HG03135 (cell line): ENCODE results near the gene GRIK3.
"Not testable (repeated sequence)": the region's sequence is repeated elsewhere in the genome, so short reads cannot be mapped to it uniquely, and the experiment has no call there.

ENCODE experiments used
- ATAC-seq: cut with Tn5 transposase; IDR thresholded peaks from one replicate; pipeline ENCODE4 v1.9.1; 2021; ENCODE audit warnings: mild to moderate bottlenecking, moderate library complexity; ENCODE audit not compliant: unreplicated experiment

Gene GRIK3

DNA sequence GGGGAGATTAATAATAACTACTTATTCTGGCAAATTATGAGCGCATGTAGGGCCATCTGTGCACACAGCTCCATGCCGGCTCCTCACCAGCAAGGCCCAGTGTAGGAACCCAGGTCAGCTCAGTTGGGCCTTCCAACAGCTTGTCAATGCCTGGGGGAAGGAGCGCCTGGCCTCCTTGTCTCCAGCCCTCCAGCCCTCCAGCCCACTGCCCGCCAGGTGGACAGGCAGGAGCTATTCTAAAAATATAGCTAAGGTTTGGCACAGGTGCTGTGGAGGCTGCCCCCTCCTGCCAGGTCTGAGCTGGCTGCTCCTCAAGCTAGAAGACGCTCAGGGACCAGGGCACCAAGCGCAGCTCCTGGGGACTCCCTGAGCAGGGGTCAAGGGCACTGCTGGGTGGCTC lies 85.7 kb downstream of the GRIK3 start:
- no peak for ATAC-seq

GRCh38 chr1:36948147-36948546 lies 86.2 kb downstream of the GRIK3 start:
- ATAC-seq, result no peak

- ATAC-seq, result no peak
Measured at GRCh38 chr1:36947384-36947783, 86.9 kb downstream of the GRIK3 start.

DNA sequence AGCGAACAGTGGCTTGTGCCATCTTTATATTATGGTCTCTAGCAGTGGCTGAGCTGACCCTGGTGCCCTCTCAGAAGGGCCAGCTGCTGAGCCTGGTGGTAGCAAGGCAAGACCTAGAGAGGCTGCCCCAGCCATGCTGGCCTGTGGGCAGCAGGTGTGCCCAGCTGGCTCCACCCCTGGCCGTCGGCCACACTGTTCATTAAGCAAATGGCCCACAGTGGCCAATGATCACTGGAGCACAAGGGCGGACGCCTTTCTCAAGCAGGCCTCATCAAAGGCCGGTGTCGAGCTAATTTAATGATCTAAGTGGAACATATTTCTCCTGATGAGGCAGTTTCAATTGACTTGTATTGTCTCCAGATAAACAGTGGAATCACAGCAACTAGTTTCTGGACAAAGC lies 89.4 kb downstream of the GRIK3 start:
- ATAC-seq, result no peak

DNA sequence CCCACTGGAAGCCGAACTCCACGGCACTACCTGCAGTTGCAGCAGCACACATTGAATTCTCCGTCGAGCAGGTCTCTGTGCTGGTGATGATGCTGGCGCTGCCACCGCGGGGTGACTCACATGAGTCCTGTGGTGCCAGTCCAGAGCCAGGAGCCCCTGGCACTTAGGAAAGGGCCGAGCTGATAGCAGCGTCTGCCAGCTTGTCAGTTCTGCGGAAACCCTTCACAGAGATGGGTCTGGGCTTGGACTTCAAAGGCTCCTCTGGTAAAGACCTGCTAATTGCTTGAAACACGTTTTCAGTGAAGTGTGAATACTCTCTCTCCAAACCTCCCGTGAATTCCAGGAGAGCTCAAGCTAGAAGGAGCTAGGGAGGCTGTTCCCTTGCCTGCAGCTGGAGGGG lies 92.2 kb downstream of the GRIK3 start:
- ATAC-seq, result no peak

GRCh38 chr1:36941316-36941978 lies 92.9 kb downstream of the GRIK3 start:
- ATAC-seq, result no peak

DNA sequence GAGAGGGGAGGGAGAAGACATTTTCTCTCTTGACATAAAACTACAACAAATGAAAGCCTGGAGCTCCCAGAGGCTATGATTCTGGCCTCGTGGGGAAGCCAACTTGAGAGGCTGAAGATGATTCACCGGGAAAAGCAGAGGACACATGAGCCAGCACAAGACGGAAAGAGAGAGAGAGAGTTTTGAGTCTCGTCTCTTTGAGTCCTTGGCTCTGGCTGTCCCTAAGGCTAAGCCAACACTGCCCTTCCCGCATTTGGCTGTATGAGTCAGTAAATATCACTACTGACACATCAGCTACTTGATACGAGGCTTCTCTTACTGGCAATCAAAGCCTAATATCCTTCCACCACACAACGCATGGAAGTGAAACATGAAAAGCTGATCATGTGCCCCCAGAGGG lies 95.5 kb downstream of the GRIK3 start:
- ATAC-seq, result no peak

DNA sequence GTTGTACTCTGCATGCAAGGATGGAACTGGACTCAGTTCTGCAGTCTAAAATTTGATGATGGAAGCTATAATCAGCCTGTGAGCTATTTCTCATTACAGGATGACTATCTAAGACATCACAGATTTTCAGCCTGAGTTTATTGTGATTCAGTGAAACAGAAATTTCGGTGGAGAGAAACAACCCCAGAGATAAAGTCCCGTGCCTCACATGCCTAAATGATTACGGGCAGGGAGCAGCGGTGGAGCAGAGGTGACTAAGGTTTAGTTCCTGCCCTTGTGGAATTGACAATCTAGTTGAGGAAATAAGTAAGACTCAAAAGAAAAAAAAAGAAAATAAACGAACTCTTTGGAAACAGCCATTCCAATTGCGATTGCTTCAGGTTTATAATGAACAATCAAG lies 96.9 kb downstream of the GRIK3 start:
- no peak for ATAC-seq

DNA sequence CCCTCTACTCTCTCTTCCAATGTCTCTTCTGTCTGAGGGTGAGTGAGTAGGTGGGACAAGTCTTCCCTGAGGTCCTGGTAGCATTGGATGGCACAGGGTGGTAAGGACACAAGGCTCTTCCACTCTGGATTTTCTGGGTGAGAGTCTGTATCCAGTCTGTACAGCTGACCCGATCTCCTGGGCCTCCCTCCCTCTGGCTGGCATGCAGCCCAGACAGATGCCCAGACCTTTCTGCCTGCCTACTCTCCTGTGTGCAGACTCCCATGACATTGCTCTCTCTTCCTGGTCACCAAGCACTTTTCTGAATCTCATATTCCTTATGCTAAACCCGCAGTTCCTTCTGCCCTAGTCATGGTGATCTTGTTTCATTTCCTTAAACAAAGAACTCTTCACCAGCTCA lies 100.3 kb downstream of the GRIK3 start:
- ATAC-seq, result no peak

DNA sequence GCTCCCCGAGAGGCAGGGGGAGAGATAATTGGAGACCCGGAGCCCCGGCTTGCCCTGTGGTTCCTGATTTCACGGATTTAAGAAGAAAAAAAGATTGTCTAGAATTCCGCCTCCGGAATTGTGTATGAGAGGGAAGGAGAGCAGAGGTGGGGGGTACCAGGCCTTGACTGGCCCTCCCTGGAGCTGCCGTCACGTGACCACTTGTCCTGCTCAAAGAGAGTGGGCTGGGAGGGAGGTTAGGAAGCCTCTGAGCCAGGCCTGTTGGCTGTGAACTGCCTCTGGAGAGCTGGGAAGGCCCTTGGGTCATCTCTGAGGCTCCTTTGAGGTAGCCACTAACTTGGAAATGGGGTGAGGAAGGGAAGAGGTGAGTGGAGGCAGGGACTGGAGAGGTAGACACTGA lies 106.5 kb downstream of the GRIK3 start:
- ATAC-seq, result no peak

- no peak for ATAC-seq
Measured at GRCh38 chr1:36925251-36925650, 109.1 kb downstream of the GRIK3 start.

DNA sequence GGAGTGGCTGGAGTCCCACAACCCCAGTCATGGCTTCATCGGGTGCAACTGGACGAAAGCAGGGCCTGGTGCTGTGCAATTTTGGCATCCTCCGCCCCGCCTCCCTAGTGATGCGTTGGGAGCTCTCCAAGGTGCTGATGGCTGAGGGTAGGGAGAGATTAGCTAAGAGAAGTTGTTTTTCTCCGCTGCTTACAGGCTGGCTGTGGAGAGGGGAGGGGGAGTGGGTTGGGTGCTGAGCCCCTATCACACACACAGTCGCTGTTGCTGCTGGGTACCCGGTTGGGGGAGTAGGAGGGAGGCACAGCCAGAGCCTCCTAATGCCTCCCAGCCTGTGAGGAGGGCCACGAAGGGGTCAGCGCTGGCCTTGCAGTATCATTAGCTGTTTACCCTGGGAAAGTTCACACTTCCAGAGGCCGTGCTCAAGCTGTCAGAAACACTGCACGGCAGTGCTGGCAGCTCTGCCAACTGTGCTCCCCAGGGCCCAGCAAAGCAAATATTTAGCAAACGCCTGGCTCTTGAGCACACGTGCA lies 110.0 kb downstream of the GRIK3 start:
- no peak for ATAC-seq

GRCh38 chr1:36922593-36923426 lies 111.5 kb downstream of the GRIK3 start:
- no peak for ATAC-seq

GRCh38 chr1:36922071-36922470 lies 112.2 kb downstream of the GRIK3 start:
- ATAC-seq, result no peak

GRCh38 chr1:36920801-36921405 lies 113.4 kb downstream of the GRIK3 start:
- ATAC-seq, result no peak

DNA sequence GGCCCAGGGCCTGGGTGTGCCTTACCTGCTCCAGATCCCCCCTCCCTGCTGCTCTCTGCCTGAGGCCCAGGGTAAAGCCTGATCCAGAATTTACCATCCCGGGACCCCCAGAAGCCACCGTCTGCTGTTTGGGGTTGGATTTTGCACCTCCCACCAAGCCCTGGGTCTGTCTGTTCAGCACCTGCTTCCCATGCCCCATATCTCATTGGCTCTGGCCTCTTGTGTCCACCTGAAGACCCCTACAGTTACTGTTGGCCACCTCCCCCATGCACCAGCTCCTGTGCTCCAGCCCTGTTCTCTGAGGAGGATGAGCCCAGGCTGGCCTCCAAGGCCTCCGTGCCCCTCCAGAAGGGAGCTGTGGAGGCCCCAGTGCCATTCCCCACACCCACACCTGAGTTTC lies 113.9 kb downstream of the GRIK3 start:
- ATAC-seq, result no peak

- ATAC-seq, result no peak
Measured at GRCh38 chr1:36919491-36920145, 114.7 kb downstream of the GRIK3 start.

DNA sequence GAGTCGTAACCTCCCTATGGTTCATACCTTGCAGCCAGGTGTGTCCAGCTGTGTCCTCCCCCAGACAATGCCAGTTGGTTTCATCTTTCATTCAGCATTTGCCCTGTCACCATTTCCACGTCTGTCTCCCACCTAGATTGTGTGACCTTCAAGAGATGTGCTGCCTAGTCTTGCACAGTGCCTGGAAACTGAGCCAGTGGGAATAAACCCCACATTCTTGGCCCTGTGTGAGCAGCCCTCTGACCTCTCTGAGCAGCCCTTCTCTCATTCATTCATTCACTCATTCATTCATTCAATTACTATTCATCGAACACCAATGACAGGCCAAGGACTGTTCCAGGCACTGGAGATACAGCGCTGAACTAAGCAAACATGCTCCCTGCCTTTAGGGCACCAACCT lies 115.7 kb downstream of the GRIK3 start:
- no peak for ATAC-seq

DNA sequence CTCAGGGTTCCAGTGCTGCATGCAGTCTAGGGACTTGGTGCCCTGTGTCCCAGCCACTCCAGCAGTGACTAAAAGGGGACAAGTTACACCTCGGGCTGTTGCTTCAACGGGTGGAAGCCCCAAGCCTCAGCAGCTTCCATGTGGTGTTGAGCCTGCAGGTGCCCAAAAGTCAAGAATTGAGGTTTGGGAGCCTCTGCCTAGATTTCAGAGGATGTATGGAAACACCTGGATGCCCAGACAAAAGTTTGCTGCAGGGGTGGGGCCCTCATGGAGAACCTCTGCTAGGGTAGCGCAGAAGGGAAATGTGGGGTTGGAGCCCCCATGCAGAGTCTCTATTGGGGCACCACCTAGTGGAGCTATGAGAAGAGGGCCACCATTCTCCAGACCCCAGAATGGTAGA lies 117.8 kb downstream of the GRIK3 start:
- ATAC-seq, result not testable (repeated sequence)

GRCh38 chr1:36913484-36914060 lies 120.7 kb downstream of the GRIK3 start:
- ATAC-seq, result no peak

- no peak for ATAC-seq
Measured at GRCh38 chr1:36913016-36913415, 121.3 kb downstream of the GRIK3 start.
